GM12864 (cell line): ENCODE data around the gene DGCR8.

Source experiments
- DNase-seq: peaks from one replicate; pipeline ENCODE4 v3.0.0-alpha.2; 2011; ENCODE audit warnings: low read depth
- H3K4me3 ChIP-seq: 2 replicates; pipeline ENCODE4 v1.5.1; 2011; ENCODE audit warnings: mild to moderate bottlenecking, low read depth, low read length, control low read depth
- CTCF ChIP-seq: IDR thresholded peaks from 2 replicates; pipeline ENCODE4 v1.5.1; 2011; ENCODE audit warnings: low read depth, mild to moderate bottlenecking, moderate library complexity, low read length, control low read depth, inconsistent platforms; ENCODE audit errors: missing control alignments

The DGCR8 gene

GRCh38 chr22:20036084-20036482, 44.0 kb upstream of the DGCR8 start:
- DNase-seq: peak; percentile 64
- TF ChIP-seq CTCF: no peak

GRCh38 chr22:20036535-20037392, 43.3 kb upstream of the DGCR8 start:
- TF ChIP-seq CTCF: no peak
- no peak for DNase-seq

More at GRCh38 chr22:20036084-20036482, 44.0 kb upstream of the DGCR8 start:
- H3K4me3 ChIP-seq: no peak overlapping the region; the same call in 1 of the 2 replicates

GRCh38 chr22:20037419-20037818, 42.6 kb upstream of the DGCR8 start:
- DNase-seq: peak; percentile 36
- H3K4me3 ChIP-seq: no peak overlapping the region
- no peak for TF ChIP-seq CTCF

More at GRCh38 chr22:20036535-20037392, 43.3 kb upstream of the DGCR8 start:
- peak overlapping the region; percentile 1 for H3K4me3 ChIP-seq

GRCh38 chr22:20038574-20038973, 41.5 kb upstream of the DGCR8 start:
- TF ChIP-seq CTCF: no peak
- no peak overlapping the region for H3K4me3 ChIP-seq
- no peak for DNase-seq

- H3K4me3 ChIP-seq: no peak overlapping the region
- TF ChIP-seq CTCF: no peak
- DNase-seq: no peak
These were observed 40.2 kb upstream of the DGCR8 start for GRCh38 chr22:20039683-20040325.

GRCh38 chr22:20040327-20041200, 39.5 kb upstream of the DGCR8 start:
- no peak for TF ChIP-seq CTCF
- no peak overlapping the region for H3K4me3 ChIP-seq
- DNase-seq: no peak
